GM18505 (cell line): Measurements from ENCODE around the gene NOS1AP.

Source experiments
- ATAC-seq: cut with Tn5 transposase; IDR thresholded peaks from one replicate; pipeline ENCODE4 v1.9.1; 2021; ENCODE audit not compliant: unreplicated experiment
- POLR2A ChIP-seq: IDR thresholded peaks from 4 replicates; pipeline ENCODE4 v1.6.1; 2011; ENCODE audit warnings: borderline replicate concordance; ENCODE audit not compliant: insufficient read depth, insufficient read length; ENCODE audit errors: extremely low read depth

Gene NOS1AP

GRCh38 chr1:162141281-162142054 lies 72.0 kb downstream of the NOS1AP start:
- no peak for TF ChIP-seq POLR2A
- ATAC-seq: no peak

- no peak for ATAC-seq
- TF ChIP-seq POLR2A: no peak
Observed at GRCh38 chr1:162142968-162143367, 73.5 kb downstream of the NOS1AP start.

GRCh38 chr1:162144268-162144667 lies 74.8 kb downstream of the NOS1AP start:
- TF ChIP-seq POLR2A: no peak
- ATAC-seq: no peak

GRCh38 chr1:162144853-162145252 lies 75.4 kb downstream of the NOS1AP start:
- no peak for ATAC-seq
- TF ChIP-seq POLR2A: no peak

- TF ChIP-seq POLR2A: no peak
- ATAC-seq: no peak
Observed at GRCh38 chr1:162145280-162145965, 75.9 kb downstream of the NOS1AP start.

GRCh38 chr1:162145966-162146696 lies 76.6 kb downstream of the NOS1AP start:
- no peak for TF ChIP-seq POLR2A
- ATAC-seq: no peak

GRCh38 chr1:162147760-162148159 lies 78.3 kb downstream of the NOS1AP start:
- ATAC-seq: no peak
- no peak for TF ChIP-seq POLR2A

- TF ChIP-seq POLR2A: no peak
Observed at GRCh38 chr1:162150112-162150511, 80.6 kb downstream of the NOS1AP start.

GRCh38 chr1:162151900-162152829 lies 82.7 kb downstream of the NOS1AP start:
- ATAC-seq: no peak
- TF ChIP-seq POLR2A: no peak

More at GRCh38 chr1:162150112-162150511, 80.6 kb downstream of the NOS1AP start:
- ATAC-seq: no peak

GRCh38 chr1:162153374-162153773 lies 83.9 kb downstream of the NOS1AP start:
- no peak for ATAC-seq
- TF ChIP-seq POLR2A: no peak

- TF ChIP-seq POLR2A: no peak
- no peak for ATAC-seq
Observed at GRCh38 chr1:162157469-162157868, 88.0 kb downstream of the NOS1AP start.

- no peak for TF ChIP-seq POLR2A
- no peak for ATAC-seq
Observed at GRCh38 chr1:162158624-162159271, 89.3 kb downstream of the NOS1AP start.
